ENCODE measurements around the gene CLDN17. TPM values are rescaled to one million over a fixed set of nuclear protein-coding genes. Genes with fewer than 3 reads are reported as not detected.

Gene CLDN17
- total RNA-seq, 2 donors from 2014 or later = not detected

DNA sequence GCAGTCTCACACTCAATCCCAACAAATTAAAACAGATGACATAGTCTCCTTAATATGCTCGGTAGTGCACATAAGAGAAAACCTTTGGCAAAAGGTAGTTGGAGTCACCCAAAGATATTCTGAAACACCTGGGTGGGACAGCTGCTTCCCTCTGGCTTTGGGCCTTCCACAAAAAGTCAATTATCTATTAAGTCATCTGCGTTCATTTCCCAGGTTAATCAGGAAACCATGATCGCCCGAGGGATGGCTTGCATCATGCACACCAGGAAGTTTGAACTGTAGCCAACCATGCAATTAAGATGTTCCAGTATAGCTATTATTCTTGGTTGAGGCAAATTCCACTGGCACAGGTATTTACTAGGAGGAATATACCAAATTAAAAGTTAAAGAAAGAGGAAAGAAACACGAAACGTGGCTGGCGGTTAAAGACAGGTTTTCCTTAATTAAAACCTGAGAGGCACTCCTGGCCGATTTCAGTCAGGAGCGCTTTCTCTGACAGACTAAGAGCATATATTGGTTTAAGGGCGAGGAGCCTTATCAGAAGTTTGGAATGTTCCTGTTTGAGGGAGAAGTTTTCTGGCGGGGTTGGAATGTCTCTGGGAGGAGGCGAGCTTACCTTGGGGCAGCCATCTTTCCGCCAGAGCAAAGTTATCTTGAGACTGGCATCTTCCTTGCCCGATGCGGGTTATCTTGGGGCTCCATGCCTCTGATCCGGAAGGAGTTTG lies 19.9 kb downstream of the CLDN17 start:
- 93 to 94% methylated on average over 11 to 16 of the region's 16 CpGs for WGBS, 2 experiments (ENCODE audit: insufficient coverage in 1 of 2, insufficient read length in 1 of 2)
- Histone ChIP-seq H3K9ac (ENCODE audit: extremely low read depth, low read length, poor library complexity, severe bottlenecking) (no peak overlapping the region), H3K27me3 (ENCODE audit: control insufficient read depth, insufficient read depth, low read length, poor library complexity, severe bottlenecking) (no peaks in the 10 kb centered on the region), H3K36me3 (ENCODE audit: control insufficient read depth, insufficient read depth, low read length) (no peaks in the 10 kb centered on the region), H3K9me3 (ENCODE audit: control insufficient read depth, low read length) (no peaks in the 10 kb centered on the region), H3K4me3 (ENCODE audit: low read length) (no peak overlapping the region), H3K4me1 (ENCODE audit: control insufficient read depth, insufficient read depth, low read length) (no peaks in the 10 kb centered on the region), H3K27ac (ENCODE audit: low read depth, low read length) (no peak overlapping the region)
- H3K36me3 Mint-ChIP-seq (ENCODE audit: low read depth) = no peaks in the 10 kb centered on the region
- H3K27ac Mint-ChIP-seq = no peak overlapping the region
- no peaks in the 10 kb centered on the region for H3K4me1 Mint-ChIP-seq
- no peak overlapping the region for H3K4me3 Mint-ChIP-seq
- no peak for DNase-seq
- TF ChIP-seq, protein P1, sequence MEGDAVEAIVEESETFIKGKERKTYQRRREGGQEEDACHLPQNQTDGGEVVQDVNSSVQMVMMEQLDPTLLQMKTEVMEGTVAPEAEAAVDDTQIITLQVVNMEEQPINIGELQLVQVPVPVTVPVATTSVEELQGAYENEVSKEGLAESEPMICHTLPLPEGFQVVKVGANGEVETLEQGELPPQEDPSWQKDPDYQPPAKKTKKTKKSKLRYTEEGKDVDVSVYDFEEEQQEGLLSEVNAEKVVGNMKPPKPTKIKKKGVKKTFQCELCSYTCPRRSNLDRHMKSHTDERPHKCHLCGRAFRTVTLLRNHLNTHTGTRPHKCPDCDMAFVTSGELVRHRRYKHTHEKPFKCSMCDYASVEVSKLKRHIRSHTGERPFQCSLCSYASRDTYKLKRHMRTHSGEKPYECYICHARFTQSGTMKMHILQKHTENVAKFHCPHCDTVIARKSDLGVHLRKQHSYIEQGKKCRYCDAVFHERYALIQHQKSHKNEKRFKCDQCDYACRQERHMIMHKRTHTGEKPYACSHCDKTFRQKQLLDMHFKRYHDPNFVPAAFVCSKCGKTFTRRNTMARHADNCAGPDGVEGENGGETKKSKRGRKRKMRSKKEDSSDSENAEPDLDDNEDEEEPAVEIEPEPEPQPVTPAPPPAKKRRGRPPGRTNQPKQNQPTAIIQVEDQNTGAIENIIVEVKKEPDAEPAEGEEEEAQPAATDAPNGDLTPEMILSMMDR (conservative IDR thresholded peaks at IDR 0.05) = no peak
- H3K27me3 Mint-ChIP-seq (ENCODE audit: insufficient read depth) = no peaks in the 10 kb centered on the region
- H3K9me3 Mint-ChIP-seq = no peaks in the 10 kb centered on the region

DNA sequence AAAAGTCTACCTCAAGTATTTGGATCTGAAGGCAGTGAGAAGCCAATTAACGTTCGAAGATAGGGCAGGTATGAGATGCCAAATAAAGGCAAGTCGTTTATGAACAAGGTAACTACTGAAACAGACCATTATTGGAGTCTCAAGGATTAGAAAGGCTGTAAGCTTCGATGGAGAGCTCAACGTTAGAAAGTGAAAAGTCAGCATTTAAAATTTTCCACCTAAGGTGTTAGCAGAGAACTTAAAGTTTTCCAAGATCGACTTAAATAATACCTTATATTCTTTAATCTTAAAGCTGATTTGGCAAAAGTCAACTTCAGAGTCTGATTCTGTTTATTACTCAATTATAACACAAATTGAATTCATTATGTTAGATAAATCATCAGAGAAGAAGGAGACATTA lies 28.1 kb downstream of the CLDN17 start:
- Histone ChIP-seq H3K4me3 (ENCODE audit: low read length) (no peak overlapping the region), H3K27ac (ENCODE audit: low read depth, low read length) (no peak overlapping the region), H3K9ac (ENCODE audit: extremely low read depth, low read length, poor library complexity, severe bottlenecking) (no peak overlapping the region), H3K27me3 (ENCODE audit: control insufficient read depth, insufficient read depth, low read length, poor library complexity, severe bottlenecking) (no peaks in the 10 kb centered on the region), H3K4me1 (ENCODE audit: control insufficient read depth, insufficient read depth, low read length) (peaks cover 3% of the 10 kb centered on the region), H3K36me3 (ENCODE audit: control insufficient read depth, insufficient read depth, low read length) (no peaks in the 10 kb centered on the region), H3K9me3 (ENCODE audit: control insufficient read depth, low read length) (no peaks in the 10 kb centered on the region)
- H3K4me3 Mint-ChIP-seq = no peak overlapping the region
- H3K36me3 Mint-ChIP-seq (ENCODE audit: low read depth) = no peaks in the 10 kb centered on the region
- H3K9me3 Mint-ChIP-seq = no peaks in the 10 kb centered on the region
- TF ChIP-seq, protein P1 (conservative IDR thresholded peaks at IDR 0.05) = no peak
- H3K27me3 Mint-ChIP-seq (ENCODE audit: insufficient read depth) = no peaks in the 10 kb centered on the region
- H3K27ac Mint-ChIP-seq = no peak overlapping the region
- 95 to 98% methylated on average over 5 to 6 of the region's 6 CpGs for WGBS, 2 experiments (ENCODE audit: insufficient coverage in 1 of 2, insufficient read length in 1 of 2)
- no peak for DNase-seq
- no peaks in the 10 kb centered on the region for H3K4me1 Mint-ChIP-seq

DNA sequence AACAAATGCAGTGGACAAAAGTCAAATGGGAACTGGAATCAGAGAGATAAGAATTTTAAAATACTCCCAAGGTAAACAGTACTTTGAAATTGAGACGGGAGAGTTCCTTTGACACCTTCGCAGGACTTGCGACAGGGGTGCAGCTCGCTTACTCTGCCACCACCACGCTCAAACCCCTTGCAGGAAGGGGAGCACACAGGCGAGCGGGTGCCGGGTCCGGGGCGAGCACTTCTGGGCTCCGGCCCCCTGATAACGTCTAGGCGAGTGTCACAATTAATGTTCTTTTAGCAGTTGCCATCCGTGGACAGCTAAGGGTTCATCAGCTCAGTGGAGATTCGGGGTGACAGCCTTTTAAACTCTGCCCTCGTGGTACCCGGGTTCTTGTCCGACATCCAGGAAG lies 37.4 kb downstream of the CLDN17 start:
- H3K27me3 ChIP-seq (ENCODE audit: control insufficient read depth, insufficient read depth, low read length, poor library complexity, severe bottlenecking) = no peaks in the 10 kb centered on the region
- TF ChIP-seq, protein P1 (conservative IDR thresholded peaks at IDR 0.05) = no peak
- Mint-ChIP-seq H3K4me3 (no peak overlapping the region), H3K27ac (no peak overlapping the region), H3K9me3 (no peaks in the 10 kb centered on the region), H3K4me1 (no peaks in the 10 kb centered on the region), H3K27me3 (ENCODE audit: insufficient read depth) (no peaks in the 10 kb centered on the region), H3K36me3 (ENCODE audit: low read depth) (no peaks in the 10 kb centered on the region)
- no peaks in the 10 kb centered on the region for H3K9me3 ChIP-seq (ENCODE audit: control insufficient read depth, low read length)
- no peak overlapping the region for H3K4me3 ChIP-seq (ENCODE audit: low read length)
- no peak overlapping the region for H3K27ac ChIP-seq (ENCODE audit: low read depth, low read length)
- WGBS, 2 experiments (ENCODE audit: insufficient coverage in 1 of 2, insufficient read length in 1 of 2) = 93 to 100% methylated on average over 10 to 18 of the region's 18 CpGs
- no peaks in the 10 kb centered on the region for H3K4me1 ChIP-seq (ENCODE audit: control insufficient read depth, insufficient read depth, low read length)
- no peaks in the 10 kb centered on the region for H3K36me3 ChIP-seq (ENCODE audit: control insufficient read depth, insufficient read depth, low read length)
- no peak for DNase-seq
- no peak overlapping the region for H3K9ac ChIP-seq (ENCODE audit: extremely low read depth, low read length, poor library complexity, severe bottlenecking)

Measured in endodermal cell (in vitro differentiated cells).